GM23248 (cell line): ENCODE measurements around the gene PIEZO2. TPM values are rescaled to one million over a fixed set of nuclear protein-coding genes. Genes with fewer than 3 reads are reported as not detected.
"Not testable (repeated sequence)": the region's sequence is repeated elsewhere in the genome, so short reads cannot be mapped to it uniquely, and the experiment has no call there.

Experiments used
- DNase-seq: peaks from one replicate; pipeline ENCODE4 v3.0.0-alpha.2; 2015
- H2AFZ ChIP-seq: fragments of 200-600 bp; sonication (generic); 2 replicates; pipeline ENCODE4 v1.6.1; 2016; ENCODE audit warnings: antibody characterized with exemption
- H3F3A ChIP-seq: fragments of 200-600 bp; sonication (generic); 2 replicates; pipeline ENCODE4 v1.6.1; 2016; ENCODE audit warnings: mild to moderate bottlenecking, antibody characterized with exemption, mixed run types; ENCODE audit not compliant: insufficient read depth
- H3K27ac ChIP-seq: fragments of 200-600 bp; sonication (generic); 2 replicates; pipeline ENCODE4 v1.5.1; 2016; ENCODE audit warnings: mild to moderate bottlenecking
- H3K27me3 ChIP-seq: fragments of 200-600 bp; sonication (generic); replicated peaks from 2 replicates; pipeline ENCODE4 v1.6.1; 2016; ENCODE audit warnings: mild to moderate bottlenecking; ENCODE audit not compliant: insufficient read depth
- H3K36me3 ChIP-seq: fragments of 200-600 bp; sonication (generic); 2 replicates; pipeline ENCODE4 v1.6.1; 2016; ENCODE audit warnings: low read depth, mild to moderate bottlenecking
- H3K4me1 ChIP-seq: fragments of 200-600 bp; sonication (generic); 2 replicates; pipeline ENCODE4 v1.6.1; 2016; ENCODE audit warnings: mild to moderate bottlenecking; ENCODE audit not compliant: insufficient read depth
- H3K4me2 ChIP-seq: fragments of 200-600 bp; sonication (generic); one replicate; pipeline ENCODE4 v1.6.1; 2016; ENCODE audit warnings: mild to moderate bottlenecking; ENCODE audit not compliant: unreplicated experiment
- H3K4me3 ChIP-seq: fragments of 200-600 bp; sonication (generic); 2 replicates; pipeline ENCODE4 v1.5.1; 2016; ENCODE audit warnings: mild to moderate bottlenecking
- H3K79me2 ChIP-seq: fragments of 200-600 bp; sonication (generic); 2 replicates; pipeline ENCODE4 v1.6.1; 2016; ENCODE audit warnings: mild to moderate bottlenecking; ENCODE audit not compliant: insufficient read depth
- H3K9ac ChIP-seq: fragments of 200-600 bp; sonication (generic); 2 replicates; pipeline ENCODE4 v1.6.1; 2016; ENCODE audit warnings: mild to moderate bottlenecking
- H3K9me2 ChIP-seq: fragments of 200-600 bp; sonication (generic); 2 replicates; pipeline ENCODE4 v1.6.1; 2016; ENCODE audit warnings: mixed run types, mild to moderate bottlenecking, moderate library complexity; ENCODE audit not compliant: insufficient read depth
- H3K9me3 ChIP-seq: fragments of 200-600 bp; sonication (generic); one replicate; pipeline ENCODE4 v1.6.1; 2017; ENCODE audit warnings: low read depth
- H4K20me1 ChIP-seq: fragments of 200-600 bp; sonication (generic); 2 replicates; pipeline ENCODE4 v1.6.0; 2016; ENCODE audit not compliant: insufficient read depth
- EZH2 ChIP-seq: fragments of 200-600 bp; sonication (generic); IDR thresholded peaks from 2 replicates; pipeline ENCODE4 v1.6.1; 2018; ENCODE audit warnings: antibody characterized with exemption, mild to moderate bottlenecking; ENCODE audit not compliant: insufficient read depth, poor library complexity, severe bottlenecking
- EZH2phosphoT487 ChIP-seq: fragments of 200-600 bp; sonication (generic); IDR thresholded peaks from 2 replicates; pipeline ENCODE4 v1.6.1; 2018; ENCODE audit warnings: antibody characterized with exemption, moderate library complexity, mild to moderate bottlenecking, low read depth; ENCODE audit not compliant: insufficient read depth
- WGBS, 2 experiments: methylation state at CpG; one replicate each; pipeline ENCODE4 v1.1.6; 2015 to 2017; ENCODE audit warnings: low lambda C conversion rate in 2 of 2, low coverage in 1 of 2; ENCODE audit errors: missing lambda C conversion rate in 2 of 2; 5-methylcytosine and 5-hydroxymethylcytosine counted together
- in situ Hi-C: fragments of 300-500 bp; cut with MboI; formaldehyde crosslinking; loops from 2 replicates; pipeline ENCODE4 v1.15.0; 2020
- polyA plus RNA-seq: library from polyadenylated mRNA; unstranded; fragments of >200 nt; fragmentation: Nextera tagmentation; extraction: Ambion mirVana; gene quantifications from 2 replicates; pipeline ENCODE4 v1.2.1, GENCODE V29; 2016
- total RNA-seq: library from RNA; depleted of rRNA; stranded (reverse); fragments of >200 nt; shearing (Covaris generic); gene quantifications from 2 replicates; pipeline ENCODE4 v1.2.3, GENCODE V29; 2014; rRNA removed

Gene PIEZO2
- total RNA-seq: 1.1 and 1.5 TPM in 2 replicates
- 0.65 and 0.93 TPM in 2 replicates for polyA plus RNA-seq

DNA sequence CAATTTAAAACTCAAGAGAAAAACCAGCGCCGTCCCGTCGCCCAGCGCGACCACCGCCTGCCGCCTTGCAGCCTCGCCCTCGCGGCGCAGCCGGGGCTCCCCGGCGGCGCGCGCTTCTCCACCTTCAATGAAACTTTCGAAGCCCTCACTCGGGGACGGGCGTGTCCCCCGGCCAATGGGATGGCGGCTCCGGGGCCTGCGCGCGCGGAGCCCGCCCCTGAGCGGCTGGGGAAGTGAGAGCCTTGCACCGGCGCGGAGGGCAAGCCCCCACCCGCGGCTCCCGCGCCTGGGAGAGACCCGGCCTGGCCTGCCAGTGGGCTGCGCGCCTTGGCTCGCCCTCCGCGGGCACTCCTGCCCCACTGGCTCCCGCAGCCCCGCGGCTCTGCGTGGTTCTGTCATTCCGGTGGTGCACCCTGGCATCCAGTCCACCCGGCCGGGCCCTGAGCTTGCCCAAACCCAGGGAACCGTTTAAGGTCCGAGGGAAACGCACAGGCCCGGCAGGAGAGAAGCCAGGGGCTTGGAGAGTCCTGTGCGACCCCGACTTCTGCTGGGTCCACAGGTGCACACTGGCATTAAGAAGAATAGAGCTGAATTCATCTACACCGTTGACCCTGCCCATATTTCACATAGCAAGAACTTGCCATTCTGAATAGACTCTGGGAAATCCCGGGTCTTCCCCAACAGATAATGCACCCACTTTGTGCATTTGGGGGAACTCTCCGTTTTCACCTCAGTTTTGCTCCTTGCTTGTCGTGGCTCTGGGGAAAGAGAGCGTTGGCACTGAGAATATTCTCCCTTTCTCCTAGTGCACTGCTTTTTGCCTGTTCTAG, at the start of gene PIEZO2:
Gene PIEZO2 (minus strand): TSS at position 129 of the 830 bp plus-strand sequence. CDS start 981 bp downstream, outside the sequence.
- Histone ChIP-seq H3K27ac (no peak within 1 kb of the TSS), H3K27me3 (peaks cover 51% of the 10 kb centered on the region), H3K9me3 (no peaks in the 10 kb centered on the region), H4K20me1 (no peaks in the 10 kb centered on the region), H3F3A (no peaks in the 10 kb centered on the region), H3K9ac (no peak within 1 kb of the TSS), H3K4me3 (peak within 1 kb of the TSS; percentile 67), H3K4me1 (no peaks in the 10 kb centered on the region), H3K36me3 (no peaks in the 10 kb centered on the region), H3K79me2 (no peaks in the 10 kb centered on the region), H2AFZ (peak within 1 kb of the TSS; percentile 69), H3K9me2 (no peaks in the 10 kb centered on the region), H3K4me2 (peak within 1 kb of the TSS; percentile 30)
- TF ChIP-seq EZH2: no peak
- no peak for TF ChIP-seq EZH2phosphoT487
- WGBS, 2 experiments: 7% methylated on average over 51 to 57 of the region's 62 CpGs
- peak; percentile 57 for DNase-seq
- in situ Hi-C loops: loop anchor here (25.0 kb wide), 2 partner anchors 287 to 587 kb away; no protein-coding TSS in a partner anchor

DNA sequence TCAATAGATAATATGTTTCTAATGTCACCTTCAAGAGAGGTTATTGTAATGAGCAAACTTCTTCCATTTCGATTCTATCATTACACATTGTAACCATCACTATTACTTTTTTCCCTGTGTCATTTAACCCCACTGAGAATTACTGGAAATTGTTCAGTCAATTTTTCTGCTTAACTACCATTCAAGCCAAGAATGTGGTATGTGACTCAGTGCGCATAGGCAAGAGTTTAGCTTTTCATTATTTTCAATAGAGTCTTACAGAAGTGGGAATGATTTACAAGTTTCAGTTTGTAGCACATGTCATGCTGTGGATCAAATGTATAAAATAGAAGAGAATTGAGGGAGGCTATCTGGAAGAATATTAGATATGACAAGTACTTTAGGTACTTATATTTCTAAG, 34.3 kb upstream of the PIEZO2 start:
- no peak overlapping the region for H3K9ac ChIP-seq
- in situ Hi-C loops: no loop called here
- no peak overlapping the region for H2AFZ ChIP-seq
- TF ChIP-seq EZH2 (no peak), EZH2phosphoT487 (no peak)
- no peaks in the 10 kb centered on the region for H3K27me3 ChIP-seq
- H3K9me2 ChIP-seq: no peaks in the 10 kb centered on the region
- H3K4me2 ChIP-seq: no peak overlapping the region
- no peaks in the 10 kb centered on the region for H4K20me1 ChIP-seq
- H3F3A ChIP-seq: peaks cover 10% of the 10 kb centered on the region; the same call in 1 of the 2 replicates
- DNase-seq: peak; percentile 42
- no peaks in the 10 kb centered on the region for H3K9me3 ChIP-seq
- peaks cover 11% of the 10 kb centered on the region for H3K4me1 ChIP-seq
- H3K4me3 ChIP-seq: no peak overlapping the region
- no peaks in the 10 kb centered on the region for H3K79me2 ChIP-seq
- no peaks in the 10 kb centered on the region for H3K36me3 ChIP-seq
- no peak overlapping the region for H3K27ac ChIP-seq
- 91 to 93% methylated on average over 2 of the region's 2 CpGs for WGBS, 2 experiments

- H3K9me3 ChIP-seq, H3K79me2 ChIP-seq, in situ Hi-C loops, H3K4me2 ChIP-seq, H3K36me3 ChIP-seq, H3K27me3 ChIP-seq, H3K4me3 ChIP-seq, H4K20me1 ChIP-seq, H3K9ac ChIP-seq, H2AFZ ChIP-seq, H3K9me2 ChIP-seq, H3K27ac ChIP-seq, DNase-seq: not testable (repeated sequence)
- peaks cover 30% of the 10 kb centered on the region for H3K4me1 ChIP-seq
- H3F3A ChIP-seq: peaks cover 23% of the 10 kb centered on the region
- 83 to 93% methylated on average over 1 of the region's 1 CpG for WGBS, 2 experiments
These were observed 32.3 kb upstream of the PIEZO2 start for GRCh38 chr18:11181629-11182028.

DNA sequence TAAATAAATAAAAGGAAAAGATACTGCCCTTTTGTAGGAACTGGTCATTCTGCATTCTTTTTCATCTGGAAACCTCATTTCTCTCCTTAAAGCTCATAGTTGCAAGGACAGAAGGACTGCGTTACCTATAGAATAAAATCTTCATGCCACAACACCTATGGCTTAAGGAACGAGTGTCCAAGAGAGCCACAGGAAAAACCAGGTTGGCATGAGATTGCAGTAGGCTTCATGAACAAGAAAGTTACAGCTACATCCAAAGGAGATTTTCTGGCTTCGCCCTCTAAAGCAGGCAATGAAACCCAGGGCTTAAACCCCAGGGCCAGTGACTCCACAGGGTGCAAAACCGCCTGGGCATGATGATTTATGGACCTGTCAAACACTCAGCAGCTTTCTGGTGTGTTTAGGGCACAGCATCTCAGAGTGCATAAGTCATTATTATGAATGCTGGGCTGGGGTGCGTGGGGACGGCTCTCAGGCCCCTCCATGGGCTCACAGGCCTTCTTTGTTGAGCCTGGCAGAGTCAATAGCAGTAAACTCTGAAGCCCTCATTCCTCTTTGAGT, 30.7 kb upstream of the PIEZO2 start:
- Histone ChIP-seq H3K27ac (no peak overlapping the region), H3K9ac (no peak overlapping the region)
- in situ Hi-C loops: no loop called here

More for the DNA sequence above, 30.7 kb upstream of the PIEZO2 start:
- Histone ChIP-seq H3K27me3 (no peaks in the 10 kb centered on the region), H2AFZ (no peak overlapping the region), H3K9me3 (no peaks in the 10 kb centered on the region), H4K20me1 (no peaks in the 10 kb centered on the region), H3F3A (peaks cover 39% of the 10 kb centered on the region), H3K9me2 (no peaks in the 10 kb centered on the region), H3K79me2 (no peaks in the 10 kb centered on the region), H3K36me3 (no peaks in the 10 kb centered on the region), H3K4me2 (no peak overlapping the region), H3K4me3 (no peak overlapping the region), H3K4me1 (peaks cover 45% of the 10 kb centered on the region)
- TF ChIP-seq EZH2: no peak
- TF ChIP-seq EZH2phosphoT487: no peak
- 99% methylated on average over 6 of the region's 6 CpGs for WGBS, 2 experiments
- no peak for DNase-seq
